Astrocyte of the cerebellum (primary cell): Measurements from ENCODE around the gene UGT1A5.
"Not testable (repeated sequence)": the region's sequence is repeated elsewhere in the genome, so short reads cannot be mapped to it uniquely, and the experiment has no call there.

Experiments used
- DNase-seq: peaks from one replicate; pipeline ENCODE4 v3.0.0-alpha.2; 2011; ENCODE audit warnings: low read depth
- H3K4me3 ChIP-seq: 2 replicates; pipeline ENCODE4 v1.5.1; 2011; ENCODE audit warnings: mild to moderate bottlenecking, low read depth, low read length, moderate library complexity
- CTCF ChIP-seq: IDR thresholded peaks from 2 replicates; pipeline ENCODE4 v1.5.1; 2012; ENCODE audit warnings: low read length, low read depth, moderate library complexity, mild to moderate bottlenecking; ENCODE audit errors: missing control alignments
- in situ Hi-C: cut with HindIII; loops from 2 replicates; pipeline ENCODE4 v1.10.0; 2017; ENCODE audit warnings: low sequenced_read_pairs

The UGT1A5 gene

DNA sequence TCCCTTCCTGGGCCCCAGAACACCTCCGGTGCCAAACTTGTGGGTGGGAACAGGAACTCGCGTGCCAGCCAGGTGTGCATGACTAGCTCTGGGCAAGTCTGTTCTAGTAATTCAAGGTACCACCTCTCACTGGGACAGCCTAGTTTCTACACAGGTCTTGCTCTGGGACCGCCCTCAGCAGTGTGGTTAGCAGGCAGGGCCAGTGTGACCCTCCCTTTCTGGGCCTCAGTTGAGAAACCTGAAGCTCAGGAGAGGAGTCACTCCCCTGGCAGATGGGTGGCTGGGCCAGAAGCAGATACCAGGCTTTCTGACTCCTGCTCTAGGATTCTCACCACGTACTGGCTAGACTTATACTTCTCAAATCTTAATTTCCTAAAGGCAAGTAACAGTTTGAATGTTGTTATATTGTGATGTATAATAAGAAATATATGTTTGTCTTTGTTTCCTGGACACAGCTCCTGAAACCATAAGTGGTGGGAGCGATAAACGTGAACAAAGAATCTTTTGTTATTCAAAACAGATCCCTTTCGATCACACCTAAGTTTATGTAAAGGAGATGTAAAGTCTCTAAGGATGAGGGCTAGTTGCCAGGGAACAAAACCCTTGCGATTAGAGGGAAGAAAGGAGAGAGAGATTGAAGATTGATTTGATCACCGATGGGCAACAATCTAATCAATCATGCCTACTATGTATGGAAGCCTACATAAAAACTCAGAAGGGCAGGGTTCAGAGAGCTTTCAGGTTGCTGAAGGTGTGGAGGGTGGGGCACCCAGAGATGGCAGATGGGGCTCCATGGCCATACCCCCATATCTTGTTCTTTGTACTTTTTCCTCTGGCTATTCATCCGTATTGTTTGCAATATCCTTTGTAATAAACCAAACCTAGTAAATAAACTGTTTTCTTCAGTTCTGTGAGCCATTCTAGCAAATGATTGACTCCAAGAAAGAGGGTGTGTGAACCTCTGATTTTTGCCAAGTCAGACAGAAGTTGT, 21.0 kb upstream of the UGT1A5 start:
- in situ Hi-C loops = no loop called here
- H3K4me3 ChIP-seq = no peak overlapping the region
- TF ChIP-seq CTCF = no peak
- DNase-seq = no peak

DNA sequence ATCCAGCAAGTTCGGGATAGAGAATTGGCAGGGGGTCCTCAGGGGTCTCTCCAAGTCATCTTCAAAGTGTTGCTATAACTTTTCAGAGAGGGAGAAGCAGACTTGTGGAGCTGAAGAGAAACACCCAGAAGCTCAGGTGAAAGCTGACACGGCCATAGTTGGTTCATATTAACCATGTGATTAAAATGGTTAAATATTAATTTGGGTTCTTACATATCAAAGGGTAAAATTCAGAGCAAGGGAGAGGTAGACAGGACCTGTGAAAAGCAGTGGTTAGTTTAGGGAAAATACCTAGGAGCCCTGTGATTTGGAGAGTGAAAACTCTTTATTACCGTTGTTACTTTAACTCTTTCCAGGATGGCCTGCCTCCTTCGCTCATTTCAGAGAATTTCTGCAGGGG, 20.1 kb upstream of the UGT1A5 start, which contains the start of gene UGT1A6:
Gene UGT1A6 (plus strand): TSS at position 243 of the 400 bp plus-strand sequence. CDS start 115 bp downstream, at position 358.
- in situ Hi-C loops = no loop called here

GRCh38 chr2:233693963-233694362, 18.7 kb upstream of the UGT1A5 start:
- in situ Hi-C loops = no loop called here
- TF ChIP-seq CTCF = no peak
- DNase-seq = no peak
- H3K4me3 ChIP-seq = no peak overlapping the region

More for the DNA sequence above, 20.1 kb upstream of the UGT1A5 start, which contains the start of gene UGT1A6:
- no peak within 1 kb of the TSS for H3K4me3 ChIP-seq
- DNase-seq = no peak
- no peak for TF ChIP-seq CTCF

DNA sequence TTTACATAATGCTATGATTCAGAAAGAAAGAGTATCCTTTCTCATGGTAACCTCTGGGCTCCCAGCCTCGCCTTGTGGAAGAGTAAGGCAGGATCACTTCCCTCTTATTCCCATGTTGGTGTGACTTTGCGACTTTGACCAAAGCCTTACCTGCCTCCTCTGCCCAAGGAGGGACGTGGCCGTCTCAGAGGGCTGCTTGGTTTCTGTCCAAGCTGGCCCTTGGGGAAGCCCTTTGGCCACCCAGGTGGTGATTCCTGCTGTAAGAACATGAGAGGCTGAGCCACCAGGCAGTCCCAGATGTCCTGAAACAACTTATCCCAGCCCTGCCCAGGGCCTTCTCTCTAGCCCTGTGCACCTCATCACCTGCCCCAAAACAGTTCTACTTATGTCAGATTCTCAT, 14.0 kb upstream of the UGT1A5 start:
- in situ Hi-C loops = no loop called here
- no peak overlapping the region for H3K4me3 ChIP-seq
- no peak for TF ChIP-seq CTCF
- no peak for DNase-seq

GRCh38 chr2:233699424-233700027, 13.2 kb upstream of the UGT1A5 start:
- no peak for TF ChIP-seq CTCF
- in situ Hi-C loops = no loop called here
- no peak for DNase-seq

GRCh38 chr2:233700028-233700635, 12.6 kb upstream of the UGT1A5 start:
- no peak for TF ChIP-seq CTCF
- in situ Hi-C loops = no loop called here
- H3K4me3 ChIP-seq = no peak overlapping the region
- DNase-seq = no peak

More at GRCh38 chr2:233699424-233700027, 13.2 kb upstream of the UGT1A5 start:
- no peak overlapping the region for H3K4me3 ChIP-seq

- in situ Hi-C loops, DNase-seq, H3K4me3 ChIP-seq: not testable (repeated sequence)
Observed at GRCh38 chr2:233700842-233701241, 11.9 kb upstream of the UGT1A5 start.
